Liver (tissue), 3 donors: ENCODE measurements around the gene ACTR1A.

ENCODE experiments used
- CTCF ChIP-seq: fragments of 150-350 bp; IDR thresholded peaks from 2 replicates; pipeline ENCODE4 v1.5.1; 2017; ENCODE audit warnings: improper control_type of control experiment, low read depth, low read length; ENCODE audit not compliant: missing input control
- FOXA2 ChIP-seq: IDR thresholded peaks from 2 replicates; pipeline ENCODE4 v1.6.1; 2016; ENCODE audit warnings: antibody characterized with exemption
- GABPA ChIP-seq, 2 donors: IDR thresholded peaks in 1 of 2; conservative IDR thresholded peaks in 1 of 2; 2 replicates each; pipeline ENCODE4 v1.6.1; 2016; ENCODE audit warnings: antibody characterized with exemption in 2 of 2, mild to moderate bottlenecking in 1 of 2, moderate library complexity in 1 of 2
- MAX ChIP-seq: IDR thresholded peaks from 2 replicates; pipeline ENCODE4 v1.6.1; 2016; ENCODE audit warnings: antibody characterized with exemption
- RAD21 ChIP-seq, 2 donors: IDR thresholded peaks; 2 replicates each; pipeline ENCODE4 v1.6.1; 2016; ENCODE audit warnings: antibody characterized with exemption in 2 of 2, mild to moderate bottlenecking in 2 of 2
- REST ChIP-seq: IDR thresholded peaks from 2 replicates; pipeline ENCODE4 v1.6.1; 2016; ENCODE audit warnings: antibody characterized with exemption, mild to moderate bottlenecking
- RXRA ChIP-seq, 2 donors: IDR thresholded peaks; 2 replicates each; pipeline ENCODE4 v1.6.1; 2017 to 2018; ENCODE audit warnings: antibody characterized with exemption in 2 of 2, mild to moderate bottlenecking in 1 of 2
- SP1 ChIP-seq: IDR thresholded peaks from 2 replicates; pipeline ENCODE4 v1.6.1; 2018; ENCODE audit warnings: antibody characterized with exemption, mild to moderate bottlenecking
- TAF1 ChIP-seq: conservative IDR thresholded peaks from 2 replicates; pipeline ENCODE4 v1.6.1; 2016; ENCODE audit warnings: antibody characterized with exemption, mild to moderate bottlenecking
- YY1 ChIP-seq: IDR thresholded peaks from 2 replicates; pipeline ENCODE4 v1.6.1; 2016; ENCODE audit warnings: antibody characterized with exemption, mild to moderate bottlenecking
- donor health status: healthy.
- donor health status: healthy.

GRCh38 chr10:102431452-102432124 is 70.9 kb downstream of the ACTR1A start:
- TF ChIP-seq CTCF (no peak), RXRA (IDR thresholded peaks at IDR 0.05) (no peak), REST (no peak), FOXA2 (no peak), TAF1 (no peak), MAX (no peak), GABPA (IDR thresholded peaks at IDR 0.05 in 1 of 2, conservative IDR thresholded peaks at IDR 0.05 in 1 of 2) (no peak), RAD21 (IDR thresholded peaks at IDR 0.05) (no peak), SP1 (no peak), YY1 (no peak)
